Neural cell (in vitro differentiated cells): ENCODE data around the gene ZNF789. TPM values are rescaled to one million over a fixed set of nuclear protein-coding genes. Genes with fewer than 3 reads are reported as not detected.
"Not testable (repeated sequence)": the region's sequence is repeated elsewhere in the genome, so short reads cannot be mapped to it uniquely, and the experiment has no call there.

Source experiments
- H2AFZ ChIP-seq: fragments of 200-600, 300-800 bp; sonication (generic), shearing (Covaris generic); 2 replicates; pipeline ENCODE4 v1.6.0; 2014; ENCODE audit warnings: low read depth, mild to moderate bottlenecking, antibody characterized with exemption, low read length, moderate library complexity
- H3F3A ChIP-seq: fragments of 200-600 bp; shearing (Covaris generic); 2 replicates; pipeline ENCODE4 v1.6.1; 2016; ENCODE audit warnings: mild to moderate bottlenecking, moderate library complexity, mixed read lengths, antibody characterized with exemption, low read length; ENCODE audit not compliant: insufficient read depth, poor library complexity, severe bottlenecking
- H3K27ac ChIP-seq: fragments of 200-600, 300-800 bp; sonication (generic), shearing (Covaris generic); 2 replicates; pipeline ENCODE4 v1.5.1; 2014; ENCODE audit warnings: mild to moderate bottlenecking, low read length, moderate library complexity
- H3K27me3 ChIP-seq: fragments of 300-800, 200-600 bp; sonication (generic), shearing (Covaris generic); 2 replicates; pipeline ENCODE4 v1.6.0; 2014; ENCODE audit warnings: mild to moderate bottlenecking, low read depth, low read length, moderate library complexity; ENCODE audit not compliant: insufficient read depth
- H3K36me3 ChIP-seq: fragments of 300-800, 200-600 bp; sonication (generic), shearing (Covaris generic); 2 replicates; pipeline ENCODE4 v1.5.1; 2014; ENCODE audit warnings: mild to moderate bottlenecking, antibody characterized with exemption, low read length, moderate library complexity; ENCODE audit not compliant: insufficient read depth
- H3K4me2 ChIP-seq: fragments of 300-800, 200-600 bp; sonication (generic), shearing (Covaris generic); 2 replicates; pipeline ENCODE4 v1.6.0; 2014; ENCODE audit warnings: mild to moderate bottlenecking, low read length
- H3K4me3 ChIP-seq: fragments of 300-800, 200-600 bp; sonication (generic), shearing (Covaris generic); 2 replicates; pipeline ENCODE4 v1.5.1; 2014; ENCODE audit warnings: mild to moderate bottlenecking, low read length, moderate library complexity
- H3K79me2 ChIP-seq: fragments of 200-600 bp; shearing (Covaris generic); replicated peaks from 2 replicates; pipeline ENCODE4 v1.6.0; 2014; ENCODE audit warnings: mild to moderate bottlenecking, low read length, moderate library complexity; ENCODE audit not compliant: insufficient read depth
- H3K9ac ChIP-seq: fragments of 300-800, 200-600 bp; sonication (generic), shearing (Covaris generic); 2 replicates; pipeline ENCODE4 v1.6.1; 2016; ENCODE audit warnings: mild to moderate bottlenecking, low read length, mixed read lengths
- H3K9me2 ChIP-seq: fragments of 200-600 bp; shearing (Covaris generic); 2 replicates; pipeline ENCODE4 v1.6.1; 2016; ENCODE audit warnings: mild to moderate bottlenecking, low read length, mixed read lengths; ENCODE audit not compliant: insufficient read depth
- H3K9me3 ChIP-seq: fragments of 200-600, 300-800 bp; sonication (generic), shearing (Covaris generic); 2 replicates; pipeline ENCODE4 v1.6.1; 2016; ENCODE audit warnings: mild to moderate bottlenecking, mixed run types, low read length, moderate library complexity, mixed read lengths
- H4K20me1 ChIP-seq: fragments of 200-600 bp; shearing (Covaris generic); 2 replicates; pipeline ENCODE4 v1.6.1; 2016; ENCODE audit warnings: mild to moderate bottlenecking, mixed run types; ENCODE audit not compliant: insufficient read depth
- EP300 ChIP-seq: fragments of 450-650 bp; conservative IDR thresholded peaks from 2 replicates; pipeline ENCODE4 v1.6.1; 2014; ENCODE audit warnings: antibody characterized with exemption, mild to moderate bottlenecking, moderate library complexity; ENCODE audit not compliant: poor library complexity, severe bottlenecking
- EZH2 ChIP-seq: fragments of 200-600, 300-800 bp; shearing (Covaris generic), sonication (generic); IDR thresholded peaks from 2 replicates; pipeline ENCODE4 v1.6.1; 2014; ENCODE audit warnings: antibody characterized with exemption, low read length, borderline replicate concordance, mild to moderate bottlenecking; ENCODE audit not compliant: insufficient read depth, poor library complexity, severe bottlenecking
- MXI1 ChIP-seq: fragments of 450-650 bp; conservative IDR thresholded peaks from 2 replicates; pipeline ENCODE4 v1.6.1; 2014; ENCODE audit warnings: antibody characterized with exemption, mild to moderate bottlenecking; ENCODE audit not compliant: poor library complexity, severe bottlenecking
- POLR2AphosphoS5 ChIP-seq: IDR thresholded peaks from 2 replicates; pipeline ENCODE4 v1.6.1; 2012
- RAD21 ChIP-seq: fragments of 450-650 bp; conservative IDR thresholded peaks from 2 replicates; pipeline ENCODE4 v1.6.1; 2014; ENCODE audit warnings: antibody characterized with exemption, mild to moderate bottlenecking, moderate library complexity
- SMC3 ChIP-seq: fragments of 450-650 bp; conservative IDR thresholded peaks from 2 replicates; pipeline ENCODE4 v1.6.1; 2014; ENCODE audit warnings: antibody characterized with exemption, mild to moderate bottlenecking, moderate library complexity; ENCODE audit not compliant: poor library complexity
- TAF1 ChIP-seq: IDR thresholded peaks from 2 replicates; pipeline ENCODE4 v1.6.1; 2012; ENCODE audit warnings: low read depth
- polyA plus RNA-seq: library from polyadenylated mRNA; depleted of rRNA; stranded (reverse); fragments of >200 nt; gene quantifications from 2 replicates; pipeline ENCODE4 v1.2.3, GENCODE V29; 2014
- TF ChIP-seq, protein P1 (sequence below): fragments of 450-650 bp; IDR thresholded peaks from 2 replicates; pipeline ENCODE4 v1.5.1; 2014; ENCODE audit warnings: antibody characterized with exemption, mild to moderate bottlenecking, moderate library complexity; ENCODE audit not compliant: poor library complexity, severe bottlenecking
- TF ChIP-seq, protein P2 (sequence below): IDR thresholded peaks from 2 replicates; pipeline ENCODE4 v1.6.1; 2012; ENCODE audit warnings: borderline replicate concordance

Gene ZNF789
- polyA plus RNA-seq, 1 donor from 2014 or later: 49.9 TPM

DNA sequence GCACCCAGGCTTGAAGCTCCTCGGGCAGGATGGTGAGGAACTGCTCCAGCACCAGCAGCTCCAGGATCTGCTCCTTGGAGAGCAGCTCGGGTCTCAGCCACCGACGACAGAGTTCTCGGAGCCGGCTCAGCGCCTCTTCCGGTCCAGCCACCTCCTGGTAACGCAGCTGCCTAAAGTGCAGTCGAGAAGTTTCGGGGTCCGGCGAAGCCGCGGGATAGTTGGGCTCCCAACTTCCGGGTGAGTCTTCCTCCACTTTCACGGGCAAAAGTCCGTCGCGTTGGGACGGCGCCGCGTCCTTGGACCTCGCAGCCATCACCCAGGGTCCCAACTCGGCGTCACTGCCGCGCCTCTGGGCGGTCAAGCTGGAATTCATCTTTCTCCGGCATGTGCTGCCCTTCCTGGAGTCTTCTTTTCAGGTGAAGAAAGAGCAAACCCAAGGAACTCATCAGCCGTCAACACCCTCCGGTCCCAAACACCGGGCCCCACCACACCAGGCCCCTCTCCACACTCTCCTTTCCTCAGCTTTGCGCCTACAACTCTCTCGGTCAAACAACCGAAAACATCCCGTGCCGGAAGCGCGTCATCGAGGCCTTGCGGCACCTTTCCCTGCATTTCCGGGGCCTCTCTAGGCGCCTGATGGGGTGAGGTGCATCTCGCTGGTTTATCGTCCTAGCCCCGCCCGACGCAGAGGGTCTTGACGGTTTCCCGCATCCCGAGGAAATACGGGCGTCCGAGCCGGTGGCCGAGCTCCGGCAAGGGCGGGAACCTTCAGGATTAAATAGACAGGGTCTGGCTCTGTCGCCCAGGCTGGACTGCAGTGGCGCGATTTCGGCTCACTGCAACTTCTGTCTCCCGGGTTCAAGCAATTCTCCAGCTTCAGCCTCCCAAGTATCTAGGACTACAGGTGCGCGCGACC is 27.3 kb downstream of the ZNF789 start, which contains the start of gene ZNF394:
Gene ZNF394 (minus strand): TSS at position 561 of the 916 bp plus-strand sequence. CDS start 188 bp downstream, at position 373.
- Histone ChIP-seq H3K4me3 (peak within 1 kb of the TSS; percentile 93), H3K4me2 (peak within 1 kb of the TSS; percentile 66), H3K9me2 (no peaks in the 10 kb centered on the region), H2AFZ (peak within 1 kb of the TSS; percentile 93), H3F3A (no peaks in the 10 kb centered on the region), H3K79me2 (peaks cover 32% of the 10 kb centered on the region), H3K27me3 (no peaks in the 10 kb centered on the region), H3K27ac (peak within 1 kb of the TSS; percentile 67), H3K9me3 (no peaks in the 10 kb centered on the region), H3K9ac (peak within 1 kb of the TSS; percentile 73), H4K20me1 (no peaks in the 10 kb centered on the region), H3K36me3 (no peaks in the 10 kb centered on the region)
- TF ChIP-seq MXI1 (peak; percentile 89), TAF1 (peak; percentile 78), EZH2 (no peak), POLR2AphosphoS5 (peak; percentile 78), EP300 (no peak), RAD21 (peak; percentile 15), SMC3 (no peak)
- TF ChIP-seq, protein P1, sequence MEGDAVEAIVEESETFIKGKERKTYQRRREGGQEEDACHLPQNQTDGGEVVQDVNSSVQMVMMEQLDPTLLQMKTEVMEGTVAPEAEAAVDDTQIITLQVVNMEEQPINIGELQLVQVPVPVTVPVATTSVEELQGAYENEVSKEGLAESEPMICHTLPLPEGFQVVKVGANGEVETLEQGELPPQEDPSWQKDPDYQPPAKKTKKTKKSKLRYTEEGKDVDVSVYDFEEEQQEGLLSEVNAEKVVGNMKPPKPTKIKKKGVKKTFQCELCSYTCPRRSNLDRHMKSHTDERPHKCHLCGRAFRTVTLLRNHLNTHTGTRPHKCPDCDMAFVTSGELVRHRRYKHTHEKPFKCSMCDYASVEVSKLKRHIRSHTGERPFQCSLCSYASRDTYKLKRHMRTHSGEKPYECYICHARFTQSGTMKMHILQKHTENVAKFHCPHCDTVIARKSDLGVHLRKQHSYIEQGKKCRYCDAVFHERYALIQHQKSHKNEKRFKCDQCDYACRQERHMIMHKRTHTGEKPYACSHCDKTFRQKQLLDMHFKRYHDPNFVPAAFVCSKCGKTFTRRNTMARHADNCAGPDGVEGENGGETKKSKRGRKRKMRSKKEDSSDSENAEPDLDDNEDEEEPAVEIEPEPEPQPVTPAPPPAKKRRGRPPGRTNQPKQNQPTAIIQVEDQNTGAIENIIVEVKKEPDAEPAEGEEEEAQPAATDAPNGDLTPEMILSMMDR: peak; percentile 10
- TF ChIP-seq, protein P2, sequence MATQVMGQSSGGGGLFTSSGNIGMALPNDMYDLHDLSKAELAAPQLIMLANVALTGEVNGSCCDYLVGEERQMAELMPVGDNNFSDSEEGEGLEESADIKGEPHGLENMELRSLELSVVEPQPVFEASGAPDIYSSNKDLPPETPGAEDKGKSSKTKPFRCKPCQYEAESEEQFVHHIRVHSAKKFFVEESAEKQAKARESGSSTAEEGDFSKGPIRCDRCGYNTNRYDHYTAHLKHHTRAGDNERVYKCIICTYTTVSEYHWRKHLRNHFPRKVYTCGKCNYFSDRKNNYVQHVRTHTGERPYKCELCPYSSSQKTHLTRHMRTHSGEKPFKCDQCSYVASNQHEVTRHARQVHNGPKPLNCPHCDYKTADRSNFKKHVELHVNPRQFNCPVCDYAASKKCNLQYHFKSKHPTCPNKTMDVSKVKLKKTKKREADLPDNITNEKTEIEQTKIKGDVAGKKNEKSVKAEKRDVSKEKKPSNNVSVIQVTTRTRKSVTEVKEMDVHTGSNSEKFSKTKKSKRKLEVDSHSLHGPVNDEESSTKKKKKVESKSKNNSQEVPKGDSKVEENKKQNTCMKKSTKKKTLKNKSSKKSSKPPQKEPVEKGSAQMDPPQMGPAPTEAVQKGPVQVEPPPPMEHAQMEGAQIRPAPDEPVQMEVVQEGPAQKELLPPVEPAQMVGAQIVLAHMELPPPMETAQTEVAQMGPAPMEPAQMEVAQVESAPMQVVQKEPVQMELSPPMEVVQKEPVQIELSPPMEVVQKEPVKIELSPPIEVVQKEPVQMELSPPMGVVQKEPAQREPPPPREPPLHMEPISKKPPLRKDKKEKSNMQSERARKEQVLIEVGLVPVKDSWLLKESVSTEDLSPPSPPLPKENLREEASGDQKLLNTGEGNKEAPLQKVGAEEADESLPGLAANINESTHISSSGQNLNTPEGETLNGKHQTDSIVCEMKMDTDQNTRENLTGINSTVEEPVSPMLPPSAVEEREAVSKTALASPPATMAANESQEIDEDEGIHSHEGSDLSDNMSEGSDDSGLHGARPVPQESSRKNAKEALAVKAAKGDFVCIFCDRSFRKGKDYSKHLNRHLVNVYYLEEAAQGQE: peak; percentile 60

DNA sequence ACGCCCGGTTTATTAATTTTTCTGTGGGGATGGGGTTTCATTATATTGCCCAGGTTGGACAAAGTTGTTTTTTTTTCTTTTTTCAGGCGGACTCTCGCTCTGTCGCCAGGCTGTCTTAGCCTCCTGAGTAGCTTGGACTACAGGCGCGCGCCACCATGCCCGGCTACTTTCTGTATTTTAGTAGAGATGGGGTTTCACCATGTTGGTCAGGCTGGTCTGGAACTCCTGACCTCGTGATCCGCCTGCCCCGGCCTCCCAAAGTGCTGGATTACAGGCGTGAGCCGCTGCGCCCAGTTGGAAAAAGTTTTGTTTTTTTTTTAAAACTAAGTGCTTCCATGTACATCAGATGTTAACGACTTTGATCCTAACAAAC is 27.9 kb downstream of the ZNF789 start:
- TF ChIP-seq EP300 (no peak), EZH2 (no peak), SMC3 (no peak), POLR2AphosphoS5 (no peak), MXI1 (no peak), TAF1 (no peak), RAD21 (no peak)
- TF ChIP-seq, protein P1: no peak
- TF ChIP-seq, protein P2: no peak
- peak overlapping the region; percentile 66 for H3K4me2 ChIP-seq
- no peaks in the 10 kb centered on the region for H3F3A ChIP-seq
- peak overlapping the region; percentile 93 for H2AFZ ChIP-seq
- peak overlapping the region; percentile 33 for H3K27ac ChIP-seq
- peak overlapping the region; percentile 93 for H3K4me3 ChIP-seq
- no peaks in the 10 kb centered on the region for H4K20me1 ChIP-seq
- H3K27me3 ChIP-seq: no peaks in the 10 kb centered on the region
- peaks cover 37% of the 10 kb centered on the region for H3K79me2 ChIP-seq
- H3K9me3 ChIP-seq: no peaks in the 10 kb centered on the region
- no peaks in the 10 kb centered on the region for H3K9me2 ChIP-seq
- peak overlapping the region; percentile 73 for H3K9ac ChIP-seq
- H3K36me3 ChIP-seq: no peaks in the 10 kb centered on the region

DNA sequence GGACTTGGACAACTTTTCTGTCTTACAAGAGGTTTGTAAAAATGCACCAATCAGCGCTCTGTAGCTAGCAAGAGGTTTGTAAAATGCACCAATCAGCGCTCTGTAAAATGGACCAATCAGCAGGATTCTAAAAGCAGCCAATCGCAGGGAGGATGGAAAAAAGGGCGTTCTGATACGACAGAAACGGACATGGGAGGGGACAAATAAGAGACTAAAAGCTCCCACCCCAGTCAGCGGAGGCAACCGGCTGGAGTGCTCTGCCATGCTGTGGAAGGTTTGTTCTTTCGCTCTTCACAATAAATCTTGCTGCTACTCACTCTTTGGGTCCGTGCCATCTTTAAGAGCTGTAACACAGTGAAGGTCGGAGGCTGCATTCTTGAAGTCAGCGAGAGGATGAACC is 28.5 kb downstream of the ZNF789 start:
- not testable (repeated sequence) for H3K9ac ChIP-seq, H3K27ac ChIP-seq, H3K27me3 ChIP-seq, H2AFZ ChIP-seq, H3K9me2 ChIP-seq, H3F3A ChIP-seq, H3K9me3 ChIP-seq, H3K4me2 ChIP-seq, H3K36me3 ChIP-seq, H4K20me1 ChIP-seq
- peak overlapping the region; percentile 93 for H3K4me3 ChIP-seq
- H3K79me2 ChIP-seq: peaks cover 43% of the 10 kb centered on the region
